ENCODE measurements around the gene CLDN4. TPM values are rescaled to one million over a fixed set of nuclear protein-coding genes. Genes with fewer than 3 reads are reported as not detected.

Gene CLDN4
- total and polyA plus RNA-seq, 2 experiments from 2014 or later, result 11.6 to 19.4 TPM

DNA sequence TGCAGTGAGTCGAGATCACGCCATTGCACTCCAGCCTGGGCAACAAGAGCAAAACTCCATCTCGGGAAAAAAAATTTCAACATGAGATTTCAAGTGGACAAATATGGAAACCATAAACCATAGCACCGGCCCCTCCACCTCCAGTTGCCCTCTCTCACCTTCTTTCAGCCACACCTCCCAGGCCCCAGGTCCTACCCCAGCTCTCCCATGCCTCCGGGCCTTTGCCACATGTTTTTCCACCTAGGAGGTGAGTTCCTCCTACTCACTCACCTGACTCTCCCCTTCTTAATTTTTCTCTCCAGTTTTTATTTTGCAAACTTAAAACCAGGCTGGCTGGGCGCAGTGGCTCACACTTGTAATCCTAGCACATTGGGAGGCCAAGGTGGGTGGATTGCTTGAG lies 13.7 kb upstream of the CLDN4 start:
- ATAC-seq, result no peak
- H4K20me1 ChIP-seq (replicated peaks; ENCODE audit: insufficient read depth), result no peaks in the 10 kb centered on the region

More for the DNA sequence above, 13.7 kb upstream of the CLDN4 start:
- Mint-ChIP-seq H3K27ac (no peak overlapping the region), H3K9me3 (peaks cover 2% of the 10 kb centered on the region; the same call in 1 of the 3 replicates), H3K27me3 (ENCODE audit: insufficient read depth, low read depth, poor library complexity) (peaks cover 6% of the 10 kb centered on the region), H3K4me3 (no peak overlapping the region), H3K36me3 (ENCODE audit: low read depth) (no peaks in the 10 kb centered on the region), H3K4me1 (peaks cover 5% of the 10 kb centered on the region)
- Histone ChIP-seq H3K27me3 (ENCODE audit: insufficient read depth) (no peaks in the 10 kb centered on the region), H3K4me2 (no peak overlapping the region), H3K36me3 (ENCODE audit: insufficient read depth) (no peaks in the 10 kb centered on the region), H3K27ac (ENCODE audit: low read depth) (no peak overlapping the region), H3K4me1 (ENCODE audit: insufficient read depth) (no peaks in the 10 kb centered on the region), H3K4me3 (no peak overlapping the region), H3K79me2 (replicated peaks; ENCODE audit: insufficient read depth) (no peaks in the 10 kb centered on the region), H3F3A (replicated peaks; ENCODE audit: low read depth) (no peaks in the 10 kb centered on the region), H2AFZ (no peak overlapping the region), H3K9me2 (ENCODE audit: insufficient read depth) (no peaks in the 10 kb centered on the region)
- TF ChIP-seq ZNF462 (CRISPR knock-in tag; IDR thresholded peaks at IDR 0.05) (no peak), CREB1 (CRISPR knock-in tag; IDR thresholded peaks at IDR 0.05; ENCODE audit: low read depth) (no peak), EZH2phosphoT487 (IDR thresholded peaks at IDR 0.05; ENCODE audit: unreplicated experiment) (no peak)
- DNase-seq (ENCODE audit: low spot score), result no peak
